ENCODE measurements around the gene MYO1A. TPM values are rescaled to one million over a fixed set of nuclear protein-coding genes. Genes with fewer than 3 reads are reported as not detected.

The MYO1A gene
- total and polyA plus RNA-seq, 4 donors, result 0.03 to 0.28 (median 0.08) TPM; not detected in 1

GRCh38 chr12:57027805-57028153 is 22.1 kb downstream of the MYO1A start:
- 81% methylated on average over 5 of the region's 5 CpGs for WGBS
- H3K4me3 ChIP-seq (ENCODE audit: low read depth in 1 of 3, low read length in 3 of 3), result no peak overlapping the region
- no peaks in the 10 kb centered on the region for H3K27me3 ChIP-seq (ENCODE audit: control insufficient read depth in 4 of 4, insufficient read depth in 4 of 4, low read length in 3 of 4)
- TF ChIP-seq RXRA (IDR thresholded peaks at IDR 0.05), result no peak
- no peak for TF ChIP-seq NR2F2 (IDR thresholded peaks at IDR 0.05)
- no peak for TF ChIP-seq HNF4A (conservative IDR thresholded peaks at IDR 0.05)
- no peak for TF ChIP-seq TAF1 (conservative IDR thresholded peaks at IDR 0.05)
- TF ChIP-seq FOXA1 (IDR thresholded peaks at IDR 0.05), result no peak
- TF ChIP-seq RAD21 (IDR thresholded peaks at IDR 0.05), result no peak
- TF ChIP-seq ATF3 (IDR thresholded peaks at IDR 0.05), result no peak
- no peak for TF ChIP-seq EGR1 (IDR thresholded peaks at IDR 0.05; ENCODE audit: low read depth in 2 of 2)
- no peak for TF ChIP-seq JUND (IDR thresholded peaks at IDR 0.05)
- TF ChIP-seq SP1 (IDR thresholded peaks at IDR 0.05), result no peak
- TF ChIP-seq ZBTB33 (IDR thresholded peaks at IDR 0.05), result no peak
- TF ChIP-seq REST (IDR thresholded peaks at IDR 0.05), result no peak
- TF ChIP-seq CTCF (IDR thresholded peaks at IDR 0.05; ENCODE audit: low read depth, low read length, missing input control), result no peak
- no peaks in the 10 kb centered on the region for H3K36me3 ChIP-seq (ENCODE audit: control insufficient read depth in 4 of 4, insufficient read depth in 3 of 4, low read depth in 1 of 4, low read length in 3 of 4)
- H3K9ac ChIP-seq (ENCODE audit: low read depth in 1 of 2, low read length in 2 of 2), result no peak overlapping the region
- no peak for DNase-seq (ENCODE audit: low spot score)
- H3K9me3 ChIP-seq (ENCODE audit: control insufficient read depth in 4 of 4, low read length in 3 of 4), result no peaks in the 10 kb centered on the region
- no peaks in the 10 kb centered on the region for H3K4me1 ChIP-seq (ENCODE audit: control insufficient read depth in 4 of 4, insufficient read depth in 4 of 4, low read length in 3 of 4)
- no peak overlapping the region for H3K27ac ChIP-seq (ENCODE audit: low read depth in 1 of 2, low read length in 2 of 2)

- TF ChIP-seq JUND (IDR thresholded peaks at IDR 0.05) (no peak), TAF1 (conservative IDR thresholded peaks at IDR 0.05) (no peak), ATF3 (IDR thresholded peaks at IDR 0.05) (no peak), REST (IDR thresholded peaks at IDR 0.05) (no peak), SP1 (IDR thresholded peaks at IDR 0.05) (no peak)
- no peak overlapping the region for H3K4me3 ChIP-seq (ENCODE audit: low read depth in 1 of 3, low read length in 3 of 3)
- DNase-seq (ENCODE audit: low spot score), result no peak
- H3K27ac ChIP-seq (ENCODE audit: low read depth in 1 of 2, low read length in 2 of 2), result no peak overlapping the region
- WGBS, result 80% methylated on average over 13 of the region's 13 CpGs
- H3K4me1 ChIP-seq (ENCODE audit: control insufficient read depth in 4 of 4, insufficient read depth in 4 of 4, low read length in 3 of 4), result no peaks in the 10 kb centered on the region
- no peaks in the 10 kb centered on the region for H3K36me3 ChIP-seq (ENCODE audit: control insufficient read depth in 4 of 4, insufficient read depth in 3 of 4, low read depth in 1 of 4, low read length in 3 of 4)
- H3K9me3 ChIP-seq (ENCODE audit: control insufficient read depth in 4 of 4, low read length in 3 of 4), result no peaks in the 10 kb centered on the region
- no peak overlapping the region for H3K9ac ChIP-seq (ENCODE audit: low read depth in 1 of 2, low read length in 2 of 2)
- H3K27me3 ChIP-seq (ENCODE audit: control insufficient read depth in 4 of 4, insufficient read depth in 4 of 4, low read length in 3 of 4), result no peaks in the 10 kb centered on the region
These were observed 22.7 kb downstream of the MYO1A start for GRCh38 chr12:57027011-57027804.
